GM18951 (cell line): ENCODE data around the gene IDH1.

ENCODE experiments used
- POLR2A ChIP-seq: IDR thresholded peaks from 4 replicates; pipeline ENCODE4 v1.6.1; 2011; ENCODE audit warnings: mild to moderate bottlenecking; ENCODE audit not compliant: insufficient read length, insufficient read depth; ENCODE audit errors: extremely low read depth
- in situ Hi-C: fragments of 300-500 bp; cut with MboI; formaldehyde crosslinking; loops from one replicate; pipeline ENCODE4 v1.12.0; 2022; ENCODE audit warnings: low sequenced_read_pairs, mixed read lengths, inconsistent platforms; ENCODE audit not compliant: unreplicated experiment

IDH1 gene

DNA sequence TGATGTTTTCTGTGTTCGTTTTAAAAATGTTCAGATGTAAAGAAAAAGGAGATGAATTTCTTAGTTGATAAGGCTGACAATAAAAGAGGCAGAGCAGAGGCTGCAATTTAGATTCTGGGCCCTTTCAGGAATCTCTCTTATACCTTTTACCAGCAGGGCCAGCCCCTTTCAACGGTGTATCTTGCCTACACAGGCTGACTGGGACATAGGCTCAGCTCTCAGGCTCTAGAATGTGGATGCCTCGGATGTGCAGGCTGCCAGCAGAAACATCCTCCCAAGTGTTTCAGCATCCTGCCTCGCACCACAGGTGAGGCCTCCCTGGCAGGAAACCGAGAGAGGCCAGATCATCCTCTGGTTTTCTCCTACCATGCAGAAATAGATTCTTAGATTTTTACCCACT lies 68.4 kb downstream of the IDH1 start:
- in situ Hi-C loops, result no loop called here
- no peak for TF ChIP-seq POLR2A
